ENCODE results near the gene LRRC2.
A peak's percentile ranks its signal among the peaks of the same experiment; 100 is the strongest.

Gene LRRC2

DNA sequence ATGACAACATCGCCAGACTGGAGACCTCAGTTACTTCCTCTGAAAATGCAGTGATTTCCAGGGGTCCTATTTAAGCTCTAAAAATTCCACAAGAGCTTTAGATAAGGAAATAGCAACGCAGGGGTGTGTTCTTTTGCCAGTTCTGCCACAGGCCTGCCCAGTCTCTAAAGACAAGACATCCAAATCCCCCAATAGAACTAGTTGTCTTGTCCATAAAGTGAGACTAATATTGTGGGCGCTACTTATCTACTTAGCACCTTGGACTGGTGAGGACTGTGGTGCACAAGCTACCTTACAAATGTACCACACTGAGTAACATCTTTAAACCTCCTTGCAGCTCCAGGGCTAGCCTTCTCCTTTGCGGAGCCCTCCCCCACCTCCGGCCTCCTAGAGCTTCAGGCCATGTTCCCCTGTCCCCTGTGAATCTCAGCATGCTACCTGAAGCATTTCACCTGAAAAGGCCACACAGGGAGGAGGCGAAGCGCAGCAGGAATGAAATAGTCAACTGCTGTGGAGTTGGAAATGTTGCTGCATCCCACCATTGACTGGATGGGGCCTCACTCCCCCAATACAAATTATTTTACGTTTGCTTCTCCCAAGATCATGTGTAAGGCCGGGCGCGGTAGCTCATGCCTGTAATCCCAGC lies 9.6 kb upstream of the LRRC2 start:
- Histone ChIP-seq H3K79me2 (ENCODE audit: insufficient read depth, low read length) (no peaks in the 10 kb centered on the region), H3K27ac (ENCODE audit: low read length) (no peak overlapping the region), H3K9ac (ENCODE audit: low read depth, low read length) (no peak overlapping the region), H3K27me3 (ENCODE audit: insufficient read depth, low read length, poor library complexity) (no peaks in the 10 kb centered on the region), H4K20me1 (ENCODE audit: insufficient read depth, low read length) (no peaks in the 10 kb centered on the region), H3K9me3 (ENCODE audit: insufficient read depth, low read length, severe bottlenecking) (no peaks in the 10 kb centered on the region), H2AFZ (ENCODE audit: low read depth, low read length) (no peak overlapping the region), H3K36me3 (ENCODE audit: insufficient read depth, low read length) (no peaks in the 10 kb centered on the region), H3K4me1 (ENCODE audit: insufficient read depth, low read length) (peaks cover 12% of the 10 kb centered on the region), H3K4me2 (ENCODE audit: insufficient read depth, low read length) (no peak overlapping the region), H3K4me3 (ENCODE audit: low read depth in 1 of 2, low read length in 2 of 2) (no peak overlapping the region)
- DNase-seq (peak; percentile 1), ATAC-seq (ENCODE audit: insufficient read depth, low read depth) (no peak)
- TF ChIP-seq EZH2 (IDR thresholded peaks at IDR 0.05; ENCODE audit: borderline replicate concordance, low read depth, low read length, severe bottlenecking): no peak
- TF ChIP-seq, protein P1, sequence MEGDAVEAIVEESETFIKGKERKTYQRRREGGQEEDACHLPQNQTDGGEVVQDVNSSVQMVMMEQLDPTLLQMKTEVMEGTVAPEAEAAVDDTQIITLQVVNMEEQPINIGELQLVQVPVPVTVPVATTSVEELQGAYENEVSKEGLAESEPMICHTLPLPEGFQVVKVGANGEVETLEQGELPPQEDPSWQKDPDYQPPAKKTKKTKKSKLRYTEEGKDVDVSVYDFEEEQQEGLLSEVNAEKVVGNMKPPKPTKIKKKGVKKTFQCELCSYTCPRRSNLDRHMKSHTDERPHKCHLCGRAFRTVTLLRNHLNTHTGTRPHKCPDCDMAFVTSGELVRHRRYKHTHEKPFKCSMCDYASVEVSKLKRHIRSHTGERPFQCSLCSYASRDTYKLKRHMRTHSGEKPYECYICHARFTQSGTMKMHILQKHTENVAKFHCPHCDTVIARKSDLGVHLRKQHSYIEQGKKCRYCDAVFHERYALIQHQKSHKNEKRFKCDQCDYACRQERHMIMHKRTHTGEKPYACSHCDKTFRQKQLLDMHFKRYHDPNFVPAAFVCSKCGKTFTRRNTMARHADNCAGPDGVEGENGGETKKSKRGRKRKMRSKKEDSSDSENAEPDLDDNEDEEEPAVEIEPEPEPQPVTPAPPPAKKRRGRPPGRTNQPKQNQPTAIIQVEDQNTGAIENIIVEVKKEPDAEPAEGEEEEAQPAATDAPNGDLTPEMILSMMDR (IDR thresholded peaks at IDR 0.05; ENCODE audit: borderline replicate concordance, extremely low read depth, low read length, poor library complexity, severe bottlenecking): no peak

DNA sequence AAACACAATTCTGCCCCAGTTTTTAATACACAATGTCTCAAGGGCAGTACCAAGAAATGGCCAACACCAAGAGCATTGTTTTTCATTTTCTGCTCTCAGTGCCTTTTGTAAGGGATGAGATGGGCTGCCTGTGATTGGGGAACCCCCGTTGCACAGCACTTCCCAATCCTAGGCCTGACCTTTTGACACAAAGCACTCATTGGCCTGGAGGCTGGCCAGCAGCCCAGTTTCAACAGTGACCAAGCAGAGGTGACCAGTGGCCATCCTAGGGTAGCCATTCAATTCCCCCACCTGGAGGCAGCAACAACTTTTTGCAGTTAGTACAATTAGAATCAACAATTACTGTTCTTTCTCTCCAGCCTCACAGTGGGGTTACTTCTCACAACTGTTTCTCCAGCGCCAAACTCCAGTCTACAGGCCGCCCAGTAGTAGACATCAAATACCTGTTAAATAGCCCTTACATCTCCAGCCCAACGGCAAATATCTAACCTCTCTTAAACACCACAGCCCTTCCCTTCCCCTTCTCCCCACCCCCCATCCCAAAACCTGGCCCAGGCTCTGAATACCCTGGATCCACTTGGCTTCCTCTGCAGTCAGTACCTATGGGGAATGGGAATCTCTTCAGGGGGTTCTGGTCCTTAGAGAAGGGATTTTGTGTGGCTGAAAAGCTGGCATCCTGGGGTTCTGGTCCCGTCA lies 8.9 kb upstream of the LRRC2 start:
- no peaks in the 10 kb centered on the region for H3K36me3 ChIP-seq (ENCODE audit: insufficient read depth, low read length)
- no peaks in the 10 kb centered on the region for H4K20me1 ChIP-seq (ENCODE audit: insufficient read depth, low read length)
- ATAC-seq (ENCODE audit: insufficient read depth, low read depth): no peak
- no peak overlapping the region for H2AFZ ChIP-seq (ENCODE audit: low read depth, low read length)
- H3K27ac ChIP-seq (ENCODE audit: low read length): no peak overlapping the region
- TF ChIP-seq, protein P1 (IDR thresholded peaks at IDR 0.05; ENCODE audit: borderline replicate concordance, extremely low read depth, low read length, poor library complexity, severe bottlenecking): no peak
- TF ChIP-seq EZH2 (IDR thresholded peaks at IDR 0.05; ENCODE audit: borderline replicate concordance, low read depth, low read length, severe bottlenecking): no peak
- H3K9me3 ChIP-seq (ENCODE audit: insufficient read depth, low read length, severe bottlenecking): no peaks in the 10 kb centered on the region
- no peaks in the 10 kb centered on the region for H3K27me3 ChIP-seq (ENCODE audit: insufficient read depth, low read length, poor library complexity)
- peaks cover 12% of the 10 kb centered on the region for H3K4me1 ChIP-seq (ENCODE audit: insufficient read depth, low read length)
- H3K4me2 ChIP-seq (ENCODE audit: insufficient read depth, low read length): no peak overlapping the region
- H3K4me3 ChIP-seq (ENCODE audit: low read depth in 1 of 2, low read length in 2 of 2): no peak overlapping the region
- no peak overlapping the region for H3K9ac ChIP-seq (ENCODE audit: low read depth, low read length)
- H3K79me2 ChIP-seq (ENCODE audit: insufficient read depth, low read length): no peaks in the 10 kb centered on the region
- no peak for DNase-seq

DNA sequence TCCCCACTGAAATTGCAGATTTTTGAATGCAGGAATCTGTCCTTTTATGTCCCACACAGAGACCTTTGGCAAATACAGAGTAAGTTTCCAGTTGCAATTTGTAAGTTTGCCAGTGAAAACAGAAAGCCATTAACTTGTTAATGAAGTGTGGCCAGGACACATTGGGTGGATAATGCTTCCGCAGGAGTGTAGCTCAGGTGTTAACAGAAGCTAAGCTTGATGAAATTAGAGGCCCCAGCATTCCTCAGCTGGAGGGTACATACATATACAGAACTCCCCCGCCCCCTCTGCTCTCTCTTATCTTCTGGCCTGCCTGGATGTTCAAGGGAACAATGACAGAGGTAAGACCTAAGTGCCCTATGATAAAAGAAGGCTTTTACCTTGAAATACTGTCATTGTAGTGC lies 8.1 kb upstream of the LRRC2 start:
- no peak overlapping the region for H3K9ac ChIP-seq (ENCODE audit: low read depth, low read length)
- no peak for TF ChIP-seq EZH2 (IDR thresholded peaks at IDR 0.05; ENCODE audit: borderline replicate concordance, low read depth, low read length, severe bottlenecking)
- TF ChIP-seq, protein P1 (IDR thresholded peaks at IDR 0.05; ENCODE audit: borderline replicate concordance, extremely low read depth, low read length, poor library complexity, severe bottlenecking): no peak
- DNase-seq: peak; percentile 2

More for the DNA sequence above, 8.1 kb upstream of the LRRC2 start:
- no peak overlapping the region for H3K4me3 ChIP-seq (ENCODE audit: low read depth in 1 of 2, low read length in 2 of 2)
- H3K27me3 ChIP-seq (ENCODE audit: insufficient read depth, low read length, poor library complexity): no peaks in the 10 kb centered on the region
- H3K4me1 ChIP-seq (ENCODE audit: insufficient read depth, low read length): peaks cover 12% of the 10 kb centered on the region
- H3K27ac ChIP-seq (ENCODE audit: low read length): no peak overlapping the region
- no peak for ATAC-seq (ENCODE audit: insufficient read depth, low read depth)
- H3K36me3 ChIP-seq (ENCODE audit: insufficient read depth, low read length): no peaks in the 10 kb centered on the region
- H3K79me2 ChIP-seq (ENCODE audit: insufficient read depth, low read length): no peaks in the 10 kb centered on the region
- 0 out of 2 replicates have a peak overlapping the region, but pooled peaks have one; percentile 5 for H2AFZ ChIP-seq (ENCODE audit: low read depth, low read length)
- no peaks in the 10 kb centered on the region for H4K20me1 ChIP-seq (ENCODE audit: insufficient read depth, low read length)
- no peaks in the 10 kb centered on the region for H3K9me3 ChIP-seq (ENCODE audit: insufficient read depth, low read length, severe bottlenecking)
- H3K4me2 ChIP-seq (ENCODE audit: insufficient read depth, low read length): no peak overlapping the region

All from DND-41 (cell line).